T-cell (primary cell): ENCODE results near the gene SPOP. TPM values are rescaled to one million over a fixed set of nuclear protein-coding genes. Genes with fewer than 3 reads are reported as not detected.

Experiments
- ATAC-seq, 4 experiments: fragments of 200-7000 bp in 3 of 4; fragments of 150-1000 bp in 1 of 4; cut with Tn5 transposase; replicated peaks in 1 of 4; 1 replicate in 3 of 4; 2 replicates in 1 of 4; pipeline ENCODE4 v1.10.0; 2021; ENCODE audit warnings: moderate library complexity in 3 of 4, mild to moderate bottlenecking in 2 of 4, moderate number of reproducible peaks in 1 of 4
- CTCF ChIA-PET, 2 donors: fragments of 300-600 bp; sonication (Branson Sonifier 250); formaldehyde crosslinking; loops; one replicate each; lab custom pipeline; 2022; ENCODE audit warnings: antibody characterized with exemption in 2 of 2; lab: Charles Lee
- POLR2A ChIA-PET, 2 donors: fragments of 300-600 bp; sonication (Branson Sonifier 250); formaldehyde crosslinking; loops; one replicate each; lab custom pipeline; 2022; ENCODE audit warnings: antibody characterized with exemption in 2 of 2; lab: Charles Lee
- DNase-seq, 35 experiments: peaks; one replicate each; pipeline versions ENCODE4 v3.0.0 to v3.0.0-alpha.2; 2013 to 2023
- H3K27ac ChIP-seq: one replicate; pipeline ENCODE4 v1.5.1; 2013; ENCODE audit warnings: low read length
- H3K27me3 ChIP-seq, 2 experiments: replicated peaks in 1 of 2; 1 replicate in 1 of 2; 2 replicates in 1 of 2; pipeline versions ENCODE4 v1.6.1 to v1.7.0; 2013; ENCODE audit warnings: low read length in 1 of 2, mixed read lengths in 1 of 2; ENCODE audit not compliant: control insufficient read depth in 2 of 2, insufficient read depth in 2 of 2; ENCODE audit errors: extremely low read depth in 1 of 2
- H3K36me3 ChIP-seq, 2 donors: 1 replicate in 1 of 2; 2 replicates in 1 of 2; pipeline versions ENCODE4 v1.6.1 to v1.7.0; 2013; ENCODE audit warnings: low read length in 1 of 2; ENCODE audit not compliant: control insufficient read depth in 2 of 2, insufficient read depth in 1 of 2; ENCODE audit errors: extremely low read depth in 1 of 2
- H3K4me1 ChIP-seq, 2 experiments: 1 replicate in 1 of 2; 2 replicates in 1 of 2; pipeline versions ENCODE4 v1.6.1 to v1.7.0; 2013; ENCODE audit warnings: low read length in 2 of 2, mixed read lengths in 1 of 2; ENCODE audit not compliant: insufficient read depth in 2 of 2, control insufficient read depth in 1 of 2; ENCODE audit errors: extremely low read depth in 1 of 2
- H3K4me3 ChIP-seq, 2 donors: 1 replicate in 1 of 2; 2 replicates in 1 of 2; pipeline versions ENCODE4 v1.5.1 to v1.7.0; 2013; ENCODE audit warnings: mild to moderate bottlenecking in 2 of 2, low read length in 1 of 2, moderate library complexity in 1 of 2; ENCODE audit not compliant: control insufficient read depth in 1 of 2; ENCODE audit errors: extremely low read depth in 1 of 2
- H3K9me3 ChIP-seq: 2 replicates; pipeline ENCODE4 v1.7.0; 2013
- H3K27ac Mint-ChIP-seq, 2 donors: one replicate each; pipeline ENCODE4 v1.8.0; 2020 to 2021; ENCODE audit warnings: mild to moderate bottlenecking in 2 of 2, mixed read lengths in 2 of 2
- H3K27me3 Mint-ChIP-seq, 2 donors: one replicate each; pipeline ENCODE4 v1.8.0; 2021 to 2022; ENCODE audit warnings: mixed read lengths in 2 of 2
- H3K36me3 Mint-ChIP-seq: one replicate; pipeline ENCODE4 v1.8.0; 2021; ENCODE audit warnings: mixed read lengths
- H3K4me1 Mint-ChIP-seq, 3 donors: one replicate each; pipeline ENCODE4 v1.8.0; 2020 to 2022; ENCODE audit warnings: mixed read lengths in 3 of 3, mild to moderate bottlenecking in 1 of 3
- H3K4me3 Mint-ChIP-seq, 3 donors: one replicate each; pipeline ENCODE4 v1.8.0; 2020 to 2022; ENCODE audit warnings: mild to moderate bottlenecking in 3 of 3, mixed read lengths in 3 of 3, moderate library complexity in 3 of 3
- H3K9me3 Mint-ChIP-seq, 3 donors: one replicate each; pipeline ENCODE4 v1.8.0; 2020 to 2022; ENCODE audit warnings: mixed read lengths in 3 of 3
- WGBS: methylation state at CpG from one replicate; pipeline ENCODE4 v1.1.5; 2013; ENCODE audit warnings: missing lambda C conversion rate; ENCODE audit not compliant: insufficient coverage; 5-methylcytosine and 5-hydroxymethylcytosine counted together
- total RNA-seq, 35 experiments: library from RNA in 6 of 35; stranded (reverse) in 6 of 35; fragments of 120-200 nt in 1 of 35; gene quantifications; one replicate each; pipeline versions ENCODE4 v1.2.1 to v1.2.4 and lab custom pipeline; 2013 to 2026

SPOP gene
- total RNA-seq, 5 donors from 2014 or later (not counting 1 experiment from before 2014, with no cell fraction given): 67.1 to 80.4 (median 71.5) TPM

DNA sequence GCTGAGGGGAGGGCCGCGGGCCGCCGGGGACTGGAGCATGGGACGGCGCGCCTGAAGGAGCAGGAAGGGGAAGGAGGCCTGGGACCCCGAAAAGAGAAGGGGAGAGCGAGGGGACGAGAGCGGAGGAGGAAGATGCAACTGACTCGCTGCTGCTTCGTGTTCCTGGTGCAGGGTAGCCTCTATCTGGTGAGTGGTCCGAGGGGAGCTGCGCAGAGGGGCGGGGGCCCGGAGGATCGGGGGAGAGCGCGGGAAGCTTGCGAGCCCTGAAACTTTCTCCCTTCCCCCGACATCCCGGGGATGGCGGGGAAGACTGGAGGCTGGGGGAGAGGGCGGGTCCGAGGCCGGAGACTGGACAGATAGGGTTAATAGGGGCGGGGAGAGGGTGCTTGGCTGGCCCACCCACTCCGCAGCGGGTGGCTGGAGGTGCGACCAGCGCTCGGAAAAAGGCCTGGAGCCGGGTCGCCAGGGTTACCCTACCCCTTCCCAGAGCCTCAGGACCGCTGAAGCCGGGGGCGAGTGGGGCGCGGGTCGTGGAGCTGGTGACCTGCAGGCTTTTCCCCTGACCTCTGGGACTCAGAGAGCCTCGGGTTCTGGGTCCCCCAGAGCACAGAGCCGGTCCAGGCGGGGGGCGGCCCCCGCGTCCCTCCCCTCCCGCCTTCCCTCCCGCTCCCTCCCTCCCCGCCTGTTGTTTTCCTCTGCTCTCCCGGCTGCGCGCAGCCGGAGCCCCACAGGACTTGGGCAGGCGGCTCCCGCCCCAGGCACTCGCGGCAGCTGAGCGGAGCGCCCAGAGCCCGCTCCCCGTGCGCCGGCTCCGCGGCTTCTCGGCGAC is 101.6 kb downstream of the SPOP start:
- POLR2A ChIA-PET: interaction anchor here (0.5 to 0.7 kb wide), 2 partner anchors 118 to 634 kb away, joined by 4 to 7 read pairs; no protein-coding TSS in a partner anchor
- H3K4me3 Mint-ChIP-seq: peak overlapping the region; percentile 57 to 73 (median 62)
- Histone ChIP-seq H3K27me3 (peaks cover 3 to 69% of the 10 kb centered on the region in 2 experiments), H3K27ac (no peak overlapping the region), H3K4me3 (peak overlapping the region; percentile 30 to 66), H3K9me3 (no peaks in the 10 kb centered on the region), H3K4me1 (peaks cover 4 to 20% of the 10 kb centered on the region in 2 experiments), H3K36me3 (no peaks in the 10 kb centered on the region)
- CTCF ChIA-PET: no interaction called here
- ATAC-seq (peak in 3 of 4 experiments; percentile 12 to 21 (median 20)), DNase-seq (peak in 1 of 35 experiments; percentile 16)
- WGBS: 2% methylated on average over 49 of the region's 68 CpGs
- H3K27me3 Mint-ChIP-seq: peaks cover 31 to 61% of the 10 kb centered on the region in 2 donors
- no peak overlapping the region for H3K27ac Mint-ChIP-seq
- no peaks in the 10 kb centered on the region for H3K9me3 Mint-ChIP-seq
- peaks cover 7 to 13% (median 8%) of the 10 kb centered on the region in 3 donors for H3K4me1 Mint-ChIP-seq
- no peaks in the 10 kb centered on the region for H3K36me3 Mint-ChIP-seq

DNA sequence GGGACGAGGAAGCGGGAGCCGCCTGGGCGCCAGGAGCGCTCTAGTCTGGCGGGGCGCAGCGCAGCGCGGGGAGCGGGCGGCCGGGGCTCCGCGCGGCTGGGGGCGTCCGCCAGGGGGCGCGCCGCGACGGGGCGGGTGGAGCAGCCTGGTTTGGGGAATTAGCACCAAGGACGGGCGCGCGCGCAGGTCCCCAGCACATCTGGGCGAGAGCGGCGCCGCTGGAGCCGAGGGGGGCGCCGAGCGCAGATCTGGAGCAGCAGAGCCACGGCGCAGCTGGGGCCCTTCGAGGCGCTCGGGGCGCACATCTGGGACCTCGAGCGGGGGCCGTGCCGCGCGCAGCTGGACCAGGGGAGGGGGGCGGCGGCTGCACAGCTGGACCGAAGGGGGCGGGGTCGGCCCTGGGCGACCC is 102.2 kb downstream of the SPOP start, which contains the start of gene NXPH3:
Gene NXPH3 (plus strand): TSS at position 193 of the 409 bp plus-strand sequence. CDS start 349 bp downstream, outside the sequence.
- H3K27ac Mint-ChIP-seq: no peak within 1 kb of the TSS
- H3K9me3 Mint-ChIP-seq: no peaks in the 10 kb centered on the region
- peak within 1 kb of the TSS; percentile 57 to 73 (median 62) for H3K4me3 Mint-ChIP-seq
- ChIA-PET POLR2A (interaction anchor here in 1 of 2 donors (0.7 kb wide), 1 partner anchor 634 kb away, joined by 4 read pairs; no protein-coding TSS in a partner anchor), CTCF (no interaction called here)
- ATAC-seq (peak; percentile 68 to 88 (median 76)), DNase-seq (peak in 33 of 35 experiments; percentile 25 to 75 (median 44))
- peaks cover 7 to 16% (median 14%) of the 10 kb centered on the region in 3 donors for H3K4me1 Mint-ChIP-seq
- peaks cover 4 to 25% of the 10 kb centered on the region in 2 experiments for H3K4me1 ChIP-seq
- WGBS: 3% methylated on average over 55 of the region's 55 CpGs
- H3K27me3 Mint-ChIP-seq: peaks cover 31 to 65% of the 10 kb centered on the region in 2 donors
- no peak within 1 kb of the TSS for H3K27ac ChIP-seq
- H3K27me3 ChIP-seq: peaks cover 3 to 75% of the 10 kb centered on the region in 2 experiments
- no peaks in the 10 kb centered on the region for H3K9me3 ChIP-seq
- no peaks in the 10 kb centered on the region for H3K36me3 Mint-ChIP-seq
- no peaks in the 10 kb centered on the region for H3K36me3 ChIP-seq
- peak within 1 kb of the TSS; percentile 30 to 66 for H3K4me3 ChIP-seq

DNA sequence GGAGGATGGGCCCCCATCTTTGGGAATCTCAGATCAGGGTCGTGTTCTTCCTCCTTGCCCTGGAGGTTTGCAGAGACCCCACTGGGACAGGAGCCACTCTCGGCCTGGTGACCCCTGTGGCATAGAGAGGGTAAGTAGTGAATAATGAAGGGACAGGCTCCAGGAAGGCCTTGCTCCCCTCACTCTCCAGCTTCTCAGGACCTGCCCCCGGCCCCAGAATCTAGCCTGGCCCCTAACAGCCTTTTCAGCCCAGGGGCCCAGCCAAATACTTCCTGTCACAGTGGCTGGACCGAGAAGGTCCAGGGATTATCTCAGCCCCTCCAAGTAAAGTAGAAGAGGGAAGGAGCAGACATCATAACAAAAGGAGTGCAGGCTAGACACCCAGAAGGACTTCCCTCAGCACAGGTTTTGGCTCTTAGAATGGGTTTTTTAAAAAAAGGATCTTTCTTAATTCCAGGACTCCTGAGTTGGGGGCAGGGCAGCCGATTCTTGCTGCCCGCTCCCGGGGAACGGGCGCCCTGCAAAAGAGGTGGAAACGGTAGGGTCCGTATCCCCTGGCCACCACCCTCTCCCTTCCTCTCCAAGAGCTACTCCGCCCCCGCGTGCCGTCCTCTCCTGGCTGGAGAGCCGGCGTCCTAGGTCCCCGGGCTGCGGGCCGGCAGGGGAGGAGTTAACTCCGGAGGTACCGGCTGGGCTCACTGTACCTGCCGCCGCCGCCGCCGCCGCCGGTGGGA is 102.8 kb downstream of the SPOP start:
- 13% methylated on average over 21 of the region's 29 CpGs for WGBS
- no peaks in the 10 kb centered on the region for H3K36me3 ChIP-seq
- Mint-ChIP-seq H3K9me3 (no peaks in the 10 kb centered on the region), H3K36me3 (no peaks in the 10 kb centered on the region), H3K4me1 (peaks cover 9 to 16% (median 14%) of the 10 kb centered on the region in 3 donors), H3K27me3 (peaks cover 31 to 65% of the 10 kb centered on the region in 2 donors), H3K27ac (no peak overlapping the region), H3K4me3 (peak overlapping the region in 2 of 3 donors; percentile 21 to 73)
- POLR2A ChIA-PET: interaction anchor here in 1 of 2 donors (0.6 kb wide), 1 partner anchor 28 kb away, joined by 4 read pairs; no protein-coding TSS in a partner anchor
- peaks cover 3 to 81% of the 10 kb centered on the region in 2 experiments for H3K27me3 ChIP-seq
- DNase-seq (no peak), ATAC-seq (no peak)
- no peaks in the 10 kb centered on the region for H3K9me3 ChIP-seq
- H3K4me3 ChIP-seq: no peak overlapping the region
- H3K4me1 ChIP-seq: peaks cover 4 to 30% of the 10 kb centered on the region in 2 experiments
- H3K27ac ChIP-seq: no peak overlapping the region
- CTCF ChIA-PET: interaction anchor here in 1 of 2 donors (0.6 kb wide), 1 partner anchor 140 kb away, joined by 3 read pairs; no protein-coding TSS in a partner anchor

DNA sequence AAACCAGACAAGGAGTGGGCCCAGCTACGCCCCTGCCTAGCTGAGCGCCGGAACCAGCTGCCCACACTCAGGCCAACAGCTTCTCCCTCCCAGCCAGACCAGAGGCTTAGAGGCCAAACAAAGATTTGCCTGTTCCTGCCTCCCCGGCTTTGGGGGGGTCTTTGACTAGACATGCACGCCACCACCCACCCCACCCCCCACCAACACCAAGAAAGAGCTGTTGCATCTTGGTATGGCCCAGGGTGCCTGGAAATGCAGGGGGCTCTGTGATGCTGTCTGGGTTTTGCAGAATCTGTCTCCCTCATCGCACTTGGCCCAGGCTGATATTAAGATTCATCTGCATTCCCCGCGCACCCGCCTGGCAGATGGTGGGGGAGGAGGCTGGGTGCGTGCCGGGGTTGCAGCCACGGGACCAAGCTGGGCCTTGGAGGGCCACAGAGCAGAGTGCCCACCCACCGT is 103.5 kb downstream of the SPOP start:
- no peak overlapping the region for H3K4me3 Mint-ChIP-seq
- peaks cover 3 to 79% of the 10 kb centered on the region in 2 experiments for H3K27me3 ChIP-seq
- no peak for DNase-seq
- H3K27ac Mint-ChIP-seq: no peak overlapping the region
- H3K9me3 Mint-ChIP-seq: no peaks in the 10 kb centered on the region
- CTCF ChIA-PET: interaction anchor here in 1 of 2 donors (0.6 kb wide), 2 partner anchors 44 to 140 kb away, joined by 3 to 4 read pairs; no protein-coding TSS in a partner anchor
- no peaks in the 10 kb centered on the region for H3K9me3 ChIP-seq
- H3K27ac ChIP-seq: no peak overlapping the region
- H3K36me3 ChIP-seq: no peaks in the 10 kb centered on the region
- POLR2A ChIA-PET: interaction anchor here in 1 of 2 donors (0.6 kb wide), 1 partner anchor 29 kb away, joined by 4 read pairs; no protein-coding TSS in a partner anchor
- peaks cover 31 to 65% of the 10 kb centered on the region in 2 donors for H3K27me3 Mint-ChIP-seq
- peaks cover 12 to 19% (median 14%) of the 10 kb centered on the region in 3 donors for H3K4me1 Mint-ChIP-seq
- 97% methylated on average over 6 of the region's 13 CpGs for WGBS
- no peak for ATAC-seq
- no peak overlapping the region for H3K4me3 ChIP-seq
- H3K4me1 ChIP-seq: peaks cover 4 to 34% of the 10 kb centered on the region in 2 experiments
- H3K36me3 Mint-ChIP-seq: no peaks in the 10 kb centered on the region

DNA sequence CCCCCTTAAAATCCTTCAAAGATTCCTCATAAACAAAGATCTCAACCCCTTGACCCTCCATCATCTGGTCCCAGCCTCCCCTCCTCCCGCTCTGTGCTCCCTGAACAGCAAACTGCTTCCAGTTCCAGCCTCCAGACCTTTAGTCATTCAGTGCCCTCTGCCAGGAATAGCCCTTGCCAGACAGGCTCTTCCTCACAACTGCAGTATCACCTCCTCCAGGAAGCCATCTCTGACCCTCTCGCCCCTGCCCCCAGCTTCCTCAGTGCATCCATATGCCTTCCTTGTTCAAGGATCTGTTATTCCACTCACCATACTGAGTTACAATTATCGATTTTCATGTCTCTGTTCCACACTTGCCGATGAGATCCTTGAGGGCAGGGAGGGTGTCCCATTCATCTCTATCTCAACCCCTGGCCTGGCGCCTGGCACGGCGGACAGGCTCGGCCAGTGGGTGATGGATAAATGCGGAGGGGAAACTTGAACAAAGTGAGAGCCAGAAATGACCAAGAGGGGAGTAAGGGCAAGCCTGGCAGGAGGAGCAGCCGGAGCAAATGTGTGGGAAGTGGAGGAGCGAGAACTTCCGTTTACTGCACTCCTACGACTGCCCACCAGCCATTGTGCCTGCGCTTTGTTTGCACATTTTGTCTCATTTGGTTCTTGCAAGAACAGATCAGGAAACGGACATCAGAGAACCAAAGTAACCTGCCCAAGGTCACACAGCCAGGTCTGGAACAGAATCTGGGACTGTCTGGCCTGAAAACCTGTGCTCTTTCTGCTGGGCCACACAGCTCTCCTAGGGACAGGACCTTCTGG is 104.2 kb downstream of the SPOP start:
- Histone ChIP-seq H3K27me3 (peaks cover 3 to 72% of the 10 kb centered on the region in 2 experiments), H3K36me3 (no peaks in the 10 kb centered on the region), H3K9me3 (no peaks in the 10 kb centered on the region), H3K4me3 (no peak overlapping the region), H3K27ac (no peak overlapping the region), H3K4me1 (peaks cover 4 to 34% of the 10 kb centered on the region in 2 experiments)
- Mint-ChIP-seq H3K9me3 (no peaks in the 10 kb centered on the region), H3K27me3 (peaks cover 31 to 59% of the 10 kb centered on the region in 2 donors), H3K36me3 (no peaks in the 10 kb centered on the region), H3K4me3 (no peak overlapping the region), H3K4me1 (peaks cover 12 to 19% (median 14%) of the 10 kb centered on the region in 3 donors), H3K27ac (peak overlapping the region in 1 of 2 donors; percentile 39)
- ATAC-seq: no peak
- CTCF ChIA-PET: interaction anchor here in 1 of 2 donors (0.6 kb wide), 1 partner anchor 44 kb away, joined by 4 read pairs; no protein-coding TSS in a partner anchor
- POLR2A ChIA-PET: no interaction called here
- no peak for DNase-seq
- WGBS: 78% methylated on average over 7 of the region's 15 CpGs
